Neuronal stem cell (in vitro differentiated cells): Measurements from ENCODE around the gene STK39.
"Not testable (repeated sequence)": the region's sequence is repeated elsewhere in the genome, so short reads cannot be mapped to it uniquely, and the experiment has no call there.

Source experiments
- DNase-seq: peaks from one replicate; pipeline ENCODE4 v3.0.0-alpha.2; 2013; ENCODE audit warnings: low spot score
- H2AFZ ChIP-seq: one replicate; pipeline ENCODE4 v1.6.1; 2013; ENCODE audit warnings: mild to moderate bottlenecking, low read length, inconsistent platforms
- H2AK5ac ChIP-seq: 2 replicates; pipeline ENCODE4 v1.6.1; 2013; ENCODE audit warnings: low read depth, mild to moderate bottlenecking, inconsistent platforms, low read length, moderate library complexity, mixed read lengths
- H2BK120ac ChIP-seq: 2 replicates; pipeline ENCODE4 v1.6.1; 2013; ENCODE audit warnings: low read depth, mild to moderate bottlenecking, inconsistent platforms, low read length, moderate library complexity, mixed read lengths
- H2BK12ac ChIP-seq: one replicate; pipeline ENCODE4 v1.6.1; 2013; ENCODE audit warnings: low read length, inconsistent platforms
- H2BK15ac ChIP-seq: 2 replicates; pipeline ENCODE4 v1.6.1; 2013; ENCODE audit warnings: mild to moderate bottlenecking, low read length, inconsistent platforms, mixed read lengths
- H2BK5ac ChIP-seq: one replicate; pipeline ENCODE4 v1.6.1; 2013; ENCODE audit warnings: inconsistent platforms, mild to moderate bottlenecking, low read length, moderate library complexity
- H3K14ac ChIP-seq: one replicate; pipeline ENCODE4 v1.6.1; 2013; ENCODE audit warnings: low read length, inconsistent platforms
- H3K18ac ChIP-seq: 2 replicates; pipeline ENCODE4 v1.6.1; 2013; ENCODE audit warnings: low read length, inconsistent platforms
- H3K23ac ChIP-seq: 2 replicates; pipeline ENCODE4 v1.6.1; 2013; ENCODE audit warnings: low read depth, mild to moderate bottlenecking, mixed read lengths, low read length, inconsistent platforms; ENCODE audit not compliant: poor library complexity
- H3K27ac ChIP-seq: replicated peaks from 3 replicates; pipeline ENCODE4 v1.5.1; 2013; ENCODE audit warnings: low read length, inconsistent platforms
- H3K27me3 ChIP-seq, 3 experiments: 2 replicates each; pipeline ENCODE4 v1.6.1; 2013; ENCODE audit warnings: low read length in 3 of 3, mild to moderate bottlenecking in 2 of 3, inconsistent platforms in 1 of 3, low read depth in 1 of 3, mixed read lengths in 1 of 3, moderate library complexity in 1 of 3; ENCODE audit not compliant: control insufficient read depth in 3 of 3, insufficient read depth in 3 of 3
- H3K36me3 ChIP-seq, 2 donors: replicated peaks in 1 of 2; 2 replicates each; pipeline ENCODE4 v1.6.1; 2013; ENCODE audit warnings: low read length in 2 of 2; ENCODE audit not compliant: control insufficient read depth in 2 of 2, insufficient read depth in 2 of 2
- H3K4ac ChIP-seq: 2 replicates; pipeline ENCODE4 v1.6.1; 2013; ENCODE audit warnings: inconsistent platforms, mild to moderate bottlenecking, low read length, moderate library complexity
- H3K4me1 ChIP-seq, 2 donors: 1 replicate in 1 of 2; 2 replicates in 1 of 2; pipeline ENCODE4 v1.6.1; 2013; ENCODE audit warnings: low read length in 2 of 2, low read depth in 1 of 2; ENCODE audit not compliant: control insufficient read depth in 2 of 2, insufficient read depth in 1 of 2
- H3K4me2 ChIP-seq: one replicate; pipeline ENCODE4 v1.6.1; 2013; ENCODE audit warnings: mild to moderate bottlenecking, low read length, inconsistent platforms; ENCODE audit not compliant: insufficient read depth, poor library complexity, severe bottlenecking
- H3K4me3 ChIP-seq, 2 donors: 2 replicates each; pipeline ENCODE4 v1.5.1; 2013; ENCODE audit warnings: low read length in 2 of 2, mild to moderate bottlenecking in 2 of 2, inconsistent platforms in 1 of 2, moderate library complexity in 1 of 2
- H3K79me1 ChIP-seq: one replicate; pipeline ENCODE4 v1.6.1; 2013; ENCODE audit warnings: low read depth, mild to moderate bottlenecking, inconsistent platforms, low read length, moderate library complexity
- H3K9ac ChIP-seq: one replicate; pipeline ENCODE4 v1.6.1; 2013; ENCODE audit warnings: mild to moderate bottlenecking, low read depth, low read length, inconsistent platforms; ENCODE audit not compliant: poor library complexity
- H3K9me3 ChIP-seq, 2 donors: replicated peaks in 1 of 2; 2 replicates each; pipeline versions ENCODE3 to v1.6.1; 2013; ENCODE audit warnings: low read length in 2 of 2, mild to moderate bottlenecking in 2 of 2, inconsistent platforms in 1 of 2, low read depth in 1 of 2, mixed read lengths in 1 of 2, moderate library complexity in 1 of 2; ENCODE audit not compliant: control insufficient read depth in 2 of 2, insufficient read depth in 1 of 2
- H4K8ac ChIP-seq: one replicate; pipeline ENCODE4 v1.6.1; 2013; ENCODE audit warnings: low read depth, mild to moderate bottlenecking, inconsistent platforms, low read length, moderate library complexity
- H4K91ac ChIP-seq: one replicate; pipeline ENCODE4 v1.6.1; 2013; ENCODE audit warnings: low read length, low read depth, mild to moderate bottlenecking, inconsistent platforms; ENCODE audit not compliant: poor library complexity
- WGBS, 2 donors: extraction: QIAGEN DNeasy Blood & Tissue Kit; methylation state at CpG; one replicate each; pipeline ENCODE4 v1.1.7; 2013; ENCODE audit warnings: missing lambda C conversion rate in 2 of 2, mixed read lengths in 1 of 2; ENCODE audit not compliant: insufficient read length in 2 of 2, insufficient replicate concordance in 1 of 2; ENCODE audit errors: extremely low coverage in 2 of 2; 5-methylcytosine and 5-hydroxymethylcytosine counted together

STK39 gene

GRCh38 chr2:168086851-168087250, 160.5 kb downstream of the STK39 start:
- Histone ChIP-seq H2BK120ac (no peak overlapping the region), H3K4ac (no peak overlapping the region), H2BK12ac (no peak overlapping the region), H3K4me3 (no peak overlapping the region), H3K9ac (no peak overlapping the region), H3K4me2 (no peak overlapping the region), H3K27me3 (no peaks in the 10 kb centered on the region), H3K4me1 (peaks cover 6 to 18% of the 10 kb centered on the region in 2 donors), H3K27ac (no peak overlapping the region), H3K36me3 (peaks cover 0 to 3% of the 10 kb centered on the region in 2 donors), H4K91ac (no peak overlapping the region), H2AFZ (no peak overlapping the region), H3K79me1 (no peaks in the 10 kb centered on the region), H2AK5ac (no peak overlapping the region), H3K9me3 (peaks cover 0 to 9% of the 10 kb centered on the region in 2 donors), H2BK15ac (no peak overlapping the region), H2BK5ac (no peak overlapping the region), H3K14ac (no peak overlapping the region), H3K18ac (no peak overlapping the region), H3K23ac (no peak overlapping the region), H4K8ac (no peak overlapping the region)
- no peak for DNase-seq
- WGBS, 2 donors: no CpG with 5 or more reads among the region's 5 CpGs

- Histone ChIP-seq H3K4me3 (no peak overlapping the region), H4K91ac (no peak overlapping the region), H3K27me3 (no peaks in the 10 kb centered on the region), H3K4me2 (no peak overlapping the region), H3K18ac (no peak overlapping the region), H3K36me3 (peaks cover 0 to 3% of the 10 kb centered on the region in 2 donors), H3K4me1 (peaks cover 6 to 14% of the 10 kb centered on the region in 2 donors), H3K9me3 (peaks cover 0 to 11% of the 10 kb centered on the region in 2 donors), H3K4ac (no peak overlapping the region), H3K79me1 (no peaks in the 10 kb centered on the region), H2AFZ (no peak overlapping the region), H2BK15ac (no peak overlapping the region), H2AK5ac (no peak overlapping the region), H2BK12ac (peak overlapping the region; percentile 12), H3K14ac (no peak overlapping the region), H3K9ac (no peak overlapping the region), H4K8ac (no peak overlapping the region), H3K27ac (no peak overlapping the region), H2BK120ac (no peak overlapping the region), H3K23ac (no peak overlapping the region), H2BK5ac (no peak overlapping the region)
- DNase-seq: no peak
- no CpG with 5 or more reads among the region's 4 CpGs for WGBS, 2 donors
Observed at GRCh38 chr2:168085801-168086361, 161.5 kb downstream of the STK39 start.

- no peak overlapping the region for H2BK120ac ChIP-seq
- H3K4ac ChIP-seq: no peak overlapping the region
- H2AK5ac ChIP-seq: no peak overlapping the region
- H2AFZ ChIP-seq: peak overlapping the region; percentile 35
- H3K79me1 ChIP-seq: no peaks in the 10 kb centered on the region
- no peak overlapping the region for H3K23ac ChIP-seq
- H4K91ac ChIP-seq: no peak overlapping the region
- H3K14ac ChIP-seq: no peak overlapping the region
- H3K18ac ChIP-seq: no peak overlapping the region
- H3K4me2 ChIP-seq: no peak overlapping the region
- no peak overlapping the region for H2BK5ac ChIP-seq
- peaks cover 6 to 14% of the 10 kb centered on the region in 2 donors for H3K4me1 ChIP-seq
- no peak overlapping the region for H2BK15ac ChIP-seq
- no peaks in the 10 kb centered on the region for H3K27me3 ChIP-seq
- peaks cover under 1 to 17% of the 10 kb centered on the region in 2 donors for H3K9me3 ChIP-seq
- no peak for DNase-seq
- no peak overlapping the region for H3K27ac ChIP-seq
- H3K4me3 ChIP-seq: no peak overlapping the region
- peaks cover 1 to 6% of the 10 kb centered on the region in 2 donors for H3K36me3 ChIP-seq
- no CpG with 5 or more reads among the region's 4 CpGs for WGBS, 2 donors
- H3K9ac ChIP-seq: no peak overlapping the region
- H2BK12ac ChIP-seq: no peak overlapping the region
- no peak overlapping the region for H4K8ac ChIP-seq
Observed at GRCh38 chr2:168084288-168084687, 163.1 kb downstream of the STK39 start.

- not testable (repeated sequence) for H3K23ac ChIP-seq, H2BK120ac ChIP-seq, H2BK12ac ChIP-seq, H2AFZ ChIP-seq, DNase-seq, H3K4me2 ChIP-seq, H3K9ac ChIP-seq, H3K36me3 ChIP-seq, H3K14ac ChIP-seq, H3K4ac ChIP-seq, H2BK15ac ChIP-seq, H3K18ac ChIP-seq, H2BK5ac ChIP-seq, H3K27ac ChIP-seq, H4K91ac ChIP-seq, H3K27me3 ChIP-seq, H3K79me1 ChIP-seq, H2AK5ac ChIP-seq, H3K4me3 ChIP-seq, H4K8ac ChIP-seq
- peaks cover 6 to 11% of the 10 kb centered on the region in 2 donors for H3K4me1 ChIP-seq
- peaks cover 2 to 19% of the 10 kb centered on the region in 2 donors for H3K9me3 ChIP-seq
- WGBS, 2 donors: no CpG with 5 or more reads among the region's 3 CpGs
Observed at GRCh38 chr2:168081452-168081851, 165.9 kb downstream of the STK39 start.
